GM23338 (cell line): Measurements from ENCODE around the gene EVA1B. TPM values are rescaled to one million over a fixed set of nuclear protein-coding genes. Genes with fewer than 3 reads are reported as not detected.

Experiments used
- ATAC-seq: fragments of 200-7000 bp; cut with Tn5 transposase; 3 replicates; pipeline ENCODE4 v1.9.1; 2020
- DNase-seq: peaks from one replicate; pipeline ENCODE4 v3.0.0-alpha.2; 2015; ENCODE audit warnings: low spot score
- H2AFZ ChIP-seq: fragments of 200-600 bp; sonication (generic); 2 replicates; pipeline ENCODE4 v1.8.0; 2016; ENCODE audit warnings: antibody characterized with exemption, mild to moderate bottlenecking, moderate library complexity
- H3F3A ChIP-seq: fragments of 200-600 bp; sonication (generic); replicated peaks from 2 replicates; pipeline ENCODE4 v1.8.0; 2017; ENCODE audit warnings: antibody characterized with exemption, mixed run types, low read depth
- H3K27ac ChIP-seq: fragments of 200-600 bp; sonication (generic); 2 replicates; pipeline ENCODE4 v1.6.1; 2016; ENCODE audit warnings: low read depth
- H3K27me3 ChIP-seq: fragments of 200-600 bp; sonication (generic); 2 replicates; pipeline ENCODE4 v1.8.0; 2016; ENCODE audit warnings: mild to moderate bottlenecking, mixed run types, moderate library complexity; ENCODE audit not compliant: insufficient read depth
- H3K36me3 ChIP-seq: fragments of 200-600 bp; sonication (generic); 2 replicates; pipeline ENCODE4 v1.8.0; 2016; ENCODE audit warnings: mild to moderate bottlenecking; ENCODE audit not compliant: insufficient read depth
- H3K4me1 ChIP-seq: fragments of 200-600 bp; sonication (generic); 2 replicates; pipeline ENCODE4 v1.8.0; 2016; ENCODE audit warnings: mild to moderate bottlenecking, moderate library complexity; ENCODE audit not compliant: insufficient read depth
- H3K4me2 ChIP-seq: fragments of 200-600 bp; sonication (generic); 2 replicates; pipeline ENCODE4 v1.7.1; 2017; ENCODE audit warnings: mixed run types
- H3K4me3 ChIP-seq: fragments of 200-600 bp; sonication (generic); 2 replicates; pipeline ENCODE4 v1.6.1; 2016; ENCODE audit warnings: mixed run types
- H3K79me2 ChIP-seq: fragments of 200-600 bp; sonication (generic); replicated peaks from 2 replicates; pipeline ENCODE4 v1.8.0; 2017; ENCODE audit warnings: mild to moderate bottlenecking; ENCODE audit not compliant: insufficient read depth
- H3K9me2 ChIP-seq: fragments of 200-600 bp; sonication (generic); 2 replicates; pipeline ENCODE4 v1.8.0; 2017; ENCODE audit not compliant: insufficient read depth
- H4K20me1 ChIP-seq: fragments of 200-600 bp; sonication (generic); replicated peaks from 2 replicates; pipeline ENCODE4 v1.8.0; 2017; ENCODE audit warnings: mild to moderate bottlenecking; ENCODE audit not compliant: insufficient read depth
- H3K27ac Mint-ChIP-seq: 2 replicates; pipeline ENCODE4 v1.8.0; 2020; ENCODE audit warnings: inconsistent platforms, mild to moderate bottlenecking, moderate library complexity, mixed read lengths
- H3K27me3 Mint-ChIP-seq: 3 replicates; pipeline ENCODE4 v1.8.0; 2022; ENCODE audit warnings: low read depth, mild to moderate bottlenecking, moderate library complexity, mixed read lengths, inconsistent platforms; ENCODE audit not compliant: insufficient read depth, poor library complexity
- H3K36me3 Mint-ChIP-seq: 3 replicates; pipeline ENCODE4 v1.8.0; 2021; ENCODE audit warnings: low read depth, mild to moderate bottlenecking, inconsistent platforms, moderate library complexity, mixed read lengths
- H3K4me1 Mint-ChIP-seq: 3 replicates; pipeline ENCODE4 v1.8.0; 2020; ENCODE audit warnings: mild to moderate bottlenecking, inconsistent platforms, mixed read lengths
- H3K4me3 Mint-ChIP-seq: 3 replicates; pipeline ENCODE4 v1.8.0; 2021; ENCODE audit warnings: moderate library complexity, mild to moderate bottlenecking, inconsistent platforms, mixed read lengths
- H3K9me3 Mint-ChIP-seq: 3 replicates; pipeline ENCODE4 v1.8.0; 2020; ENCODE audit warnings: moderate library complexity, mild to moderate bottlenecking, inconsistent platforms, mixed read lengths
- CREB1 ChIP-seq: fragments of 250-450 bp; sonication (Bioruptor Pico); IDR thresholded peaks from 2 replicates; pipeline ENCODE4 v1.5.0; 2020; ENCODE audit warnings: low read depth, mild to moderate bottlenecking, moderate library complexity
- ETS1 ChIP-seq: IDR thresholded peaks from 2 replicates; pipeline ENCODE4 v1.6.1; 2016; ENCODE audit warnings: antibody characterized with exemption
- EZH2 ChIP-seq: fragments of 200-600 bp; sonication (generic); IDR thresholded peaks from one replicate; pipeline ENCODE4 v1.8.0; 2017; ENCODE audit warnings: antibody characterized with exemption, mild to moderate bottlenecking, low read depth; ENCODE audit not compliant: unreplicated experiment
- EZH2phosphoT487 ChIP-seq: fragments of 200-600 bp; sonication (generic); IDR thresholded peaks from one replicate; pipeline ENCODE4 v1.8.1; 2018; ENCODE audit warnings: antibody characterized with exemption; ENCODE audit not compliant: unreplicated experiment
- JUNB ChIP-seq: IDR thresholded peaks from one replicate; pipeline ENCODE4 v1.6.1; 2016; ENCODE audit warnings: antibody characterized with exemption; ENCODE audit not compliant: unreplicated experiment
- NANOG ChIP-seq: IDR thresholded peaks from 2 replicates; pipeline ENCODE4 v1.6.1; 2016; ENCODE audit warnings: antibody characterized with exemption, borderline replicate concordance
- POLR2AphosphoS5 ChIP-seq: IDR thresholded peaks from 2 replicates; pipeline ENCODE4 v1.6.1; 2016; ENCODE audit warnings: antibody characterized with exemption, low read depth
- REST ChIP-seq: IDR thresholded peaks from one replicate; pipeline ENCODE4 v1.6.1; 2018; ENCODE audit warnings: antibody characterized with exemption; ENCODE audit not compliant: unreplicated experiment
- STAT1 ChIP-seq: IDR thresholded peaks from one replicate; pipeline ENCODE4 v1.6.1; 2016; ENCODE audit warnings: antibody characterized with exemption; ENCODE audit not compliant: unreplicated experiment
- ZNF114 ChIP-seq: fragments of 250-450 bp; sonication (Bioruptor Pico); IDR thresholded peaks from 2 replicates; pipeline ENCODE4 v1.5.0; 2020; ENCODE audit warnings: mild to moderate bottlenecking, moderate library complexity
- ZNF331 ChIP-seq: fragments of 250-450 bp; sonication (Bioruptor Pico); IDR thresholded peaks from 2 replicates; pipeline ENCODE4 v1.5.0; 2020; ENCODE audit warnings: low read depth, mild to moderate bottlenecking, moderate library complexity
- ZNF462 ChIP-seq: fragments of 250-450 bp; sonication (Bioruptor Pico); IDR thresholded peaks from 2 replicates; pipeline ENCODE4 v1.5.0; 2020; ENCODE audit warnings: mild to moderate bottlenecking, moderate library complexity
- polyA plus RNA-seq: library from polyadenylated mRNA; unstranded; fragments of >200 nt; fragmentation: Nextera tagmentation; extraction: Ambion mirVana; gene quantifications from 2 replicates; pipeline ENCODE4 v1.2.1, GENCODE V29; 2016
- total RNA-seq: library from RNA; depleted of rRNA; stranded (reverse); fragments of >200 nt; shearing (Covaris generic); gene quantifications from 2 replicates; pipeline ENCODE4 v1.2.3, GENCODE V29; 2014

The EVA1B gene
- total and polyA plus RNA-seq, 2 experiments from 2014 or later, result 9.2 to 27.3 TPM

GRCh38 chr1:36330940-36331339 is 7.5 kb upstream of the EVA1B start:
- no peak overlapping the region for H3K27ac ChIP-seq
- no peaks in the 10 kb centered on the region; the same call in 1 of the 2 replicates for H3K27me3 ChIP-seq
- no peaks in the 10 kb centered on the region for H3K79me2 ChIP-seq
- H3K4me1 ChIP-seq, result peaks cover 8% of the 10 kb centered on the region; the same call in 1 of the 2 replicates
- Mint-ChIP-seq H3K4me3 (no peak overlapping the region; the same call in 2 of the 3 replicates), H3K4me1 (peaks cover 7% of the 10 kb centered on the region), H3K27ac (no peak overlapping the region), H3K9me3 (no peaks in the 10 kb centered on the region), H3K36me3 (peaks cover under 1% of the 10 kb centered on the region; the same call in 2 of the 3 replicates), H3K27me3 (peaks cover 14% of the 10 kb centered on the region)
- TF ChIP-seq POLR2AphosphoS5 (no peak), ETS1 (no peak), CREB1 (no peak), ZNF331 (CRISPR knock-in tag) (no peak), REST (no peak), STAT1 (no peak), NANOG (no peak), ZNF462 (CRISPR knock-in tag) (no peak), ZNF114 (CRISPR knock-in tag) (no peak), EZH2 (no peak), JUNB (no peak), EZH2phosphoT487 (no peak)
- no peak for DNase-seq
- no peaks in the 10 kb centered on the region for H3K36me3 ChIP-seq
- H3K4me3 ChIP-seq, result no peak overlapping the region
- no peaks in the 10 kb centered on the region for H4K20me1 ChIP-seq
- H3K9me2 ChIP-seq, result peaks cover 7% of the 10 kb centered on the region; the same call in 1 of the 2 replicates
- no peak overlapping the region for H2AFZ ChIP-seq
- H3F3A ChIP-seq, result no peaks in the 10 kb centered on the region
- H3K4me2 ChIP-seq, result no peak overlapping the region
- ATAC-seq, result no peak
